Adipocyte (in vitro differentiated cells): ENCODE data around the gene DTNBP1.

Source experiments
- DNase-seq: peaks from one replicate; pipeline ENCODE4 v3.0.0-alpha.2; 2015; ENCODE audit warnings: low read depth
- H3K27me3 ChIP-seq: replicated peaks from 2 replicates; pipeline ENCODE4 v1.7.0; 2013; ENCODE audit warnings: mild to moderate bottlenecking, low read length, moderate library complexity; ENCODE audit not compliant: control insufficient read depth, insufficient read depth
- H3K36me3 ChIP-seq: 2 replicates; pipeline ENCODE4 v1.7.0; 2013; ENCODE audit warnings: low read length, mild to moderate bottlenecking, moderate library complexity; ENCODE audit not compliant: control insufficient read depth, insufficient read depth, severe bottlenecking
- H3K4me1 ChIP-seq: 2 replicates; pipeline ENCODE4 v1.7.0; 2013; ENCODE audit warnings: mild to moderate bottlenecking, low read length, moderate library complexity; ENCODE audit not compliant: control insufficient read depth, insufficient read depth
- H3K4me3 ChIP-seq: 2 replicates; pipeline ENCODE4 v1.7.0; 2013; ENCODE audit warnings: mild to moderate bottlenecking, low read length, moderate library complexity
- H3K9ac ChIP-seq: 2 replicates; pipeline ENCODE4 v1.7.0; 2013; ENCODE audit warnings: mild to moderate bottlenecking, low read length, moderate library complexity
- H3K9me3 ChIP-seq: 2 replicates; pipeline ENCODE4 v1.7.0; 2013; ENCODE audit warnings: mild to moderate bottlenecking, low read length, moderate library complexity; ENCODE audit not compliant: control insufficient read depth

The DTNBP1 gene

GRCh38 chr6:15622045-15622740 lies 40.6 kb downstream of the DTNBP1 start:
- Histone ChIP-seq H3K9ac (peak overlapping the region; percentile 56), H3K36me3 (peaks cover 8% of the 10 kb centered on the region), H3K9me3 (no peaks in the 10 kb centered on the region), H3K4me3 (no peak overlapping the region), H3K4me1 (peaks cover 30% of the 10 kb centered on the region), H3K27me3 (no peaks in the 10 kb centered on the region)
- DNase-seq = no peak

GRCh38 chr6:15621203-15622044 lies 41.4 kb downstream of the DTNBP1 start:
- no peak overlapping the region for H3K4me3 ChIP-seq
- no peaks in the 10 kb centered on the region for H3K9me3 ChIP-seq
- no peaks in the 10 kb centered on the region for H3K27me3 ChIP-seq
- H3K36me3 ChIP-seq = peaks cover 8% of the 10 kb centered on the region
- H3K9ac ChIP-seq = peak overlapping the region; percentile 56
- H3K4me1 ChIP-seq = peaks cover 25% of the 10 kb centered on the region
- DNase-seq = no peak

GRCh38 chr6:15620611-15621010 lies 42.2 kb downstream of the DTNBP1 start:
- Histone ChIP-seq H3K4me3 (no peak overlapping the region), H3K36me3 (peaks cover 6% of the 10 kb centered on the region), H3K9me3 (no peaks in the 10 kb centered on the region), H3K27me3 (no peaks in the 10 kb centered on the region), H3K4me1 (peaks cover 25% of the 10 kb centered on the region), H3K9ac (no peak overlapping the region)
- DNase-seq = no peak

- Histone ChIP-seq H3K36me3 (no peaks in the 10 kb centered on the region), H3K27me3 (no peaks in the 10 kb centered on the region), H3K9me3 (no peaks in the 10 kb centered on the region), H3K4me1 (peaks cover 25% of the 10 kb centered on the region), H3K4me3 (no peak overlapping the region), H3K9ac (no peak overlapping the region)
- no peak for DNase-seq
Observed at GRCh38 chr6:15619330-15619729, 43.5 kb downstream of the DTNBP1 start.

DNA sequence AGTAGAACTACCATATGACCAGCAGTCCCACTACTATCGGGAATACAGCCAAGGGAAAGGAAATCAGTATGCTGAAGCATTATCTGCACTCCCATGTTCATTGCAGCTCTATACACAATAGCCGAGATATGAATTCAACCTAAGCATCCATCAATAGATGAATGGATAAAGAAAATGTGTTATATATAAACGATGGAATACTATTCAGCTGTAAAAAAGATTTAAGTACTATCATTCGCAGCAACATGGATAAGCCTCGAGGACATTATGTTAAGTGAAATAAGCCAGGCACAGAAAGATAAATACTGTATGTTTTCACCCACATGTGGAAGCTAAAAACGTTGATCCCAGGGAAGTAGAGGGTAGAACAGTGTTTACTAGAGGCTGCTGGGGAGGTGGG lies 44.1 kb downstream of the DTNBP1 start:
- no peak overlapping the region for H3K4me3 ChIP-seq

GRCh38 chr6:15616261-15616660 lies 46.6 kb downstream of the DTNBP1 start:
- H3K4me3 ChIP-seq = no peak overlapping the region
- peaks cover 4% of the 10 kb centered on the region for H3K4me1 ChIP-seq
- H3K36me3 ChIP-seq = peaks cover 3% of the 10 kb centered on the region
- no peak overlapping the region for H3K9ac ChIP-seq
- peaks cover 1% of the 10 kb centered on the region for H3K9me3 ChIP-seq
- no peak for DNase-seq
- H3K27me3 ChIP-seq = no peaks in the 10 kb centered on the region

More for the DNA sequence above, 44.1 kb downstream of the DTNBP1 start:
- Histone ChIP-seq H3K4me1 (peaks cover 25% of the 10 kb centered on the region), H3K36me3 (no peaks in the 10 kb centered on the region), H3K9me3 (no peaks in the 10 kb centered on the region), H3K27me3 (no peaks in the 10 kb centered on the region), H3K9ac (no peak overlapping the region)
- no peak for DNase-seq

DNA sequence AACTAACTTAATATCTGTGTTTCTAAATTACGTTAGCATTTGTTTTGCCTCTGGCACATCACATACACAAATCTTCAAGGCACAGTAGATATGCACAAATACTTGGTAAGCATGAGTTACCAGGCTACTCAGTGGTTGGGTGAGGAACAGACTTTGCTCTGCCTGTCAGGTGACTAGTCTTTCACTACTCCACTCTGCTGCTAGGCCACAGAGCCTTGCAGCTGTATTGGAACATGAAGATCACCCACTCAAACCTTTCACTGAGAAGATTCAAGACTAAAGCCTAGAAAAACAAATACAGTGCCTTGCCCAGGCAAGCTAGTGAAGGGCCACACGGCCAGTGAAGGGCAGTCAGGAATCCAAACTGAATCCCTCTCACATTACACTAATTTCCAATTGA lies 47.0 kb downstream of the DTNBP1 start:
- H3K9me3 ChIP-seq = peaks cover 5% of the 10 kb centered on the region
- no peak overlapping the region for H3K9ac ChIP-seq
- DNase-seq = no peak

DNA sequence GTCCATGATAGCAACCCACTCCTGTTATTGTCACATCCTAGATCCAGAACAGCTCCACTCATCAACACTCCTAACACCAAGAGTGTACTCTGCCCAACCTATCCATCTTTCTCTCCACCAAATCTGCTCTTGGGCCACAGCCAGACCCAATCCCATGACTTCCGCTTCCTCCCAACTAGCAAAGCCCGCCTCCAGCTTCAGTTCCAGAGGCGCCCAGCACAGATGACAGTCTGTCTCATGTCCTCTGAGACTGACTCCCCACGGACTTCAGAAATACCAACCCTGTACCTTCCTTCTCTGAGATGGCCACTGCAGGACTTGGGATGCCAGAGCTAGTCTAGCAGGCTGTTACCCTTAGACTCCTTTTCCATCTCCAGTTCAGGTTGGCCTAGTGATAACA lies 48.6 kb downstream of the DTNBP1 start:
- no peak overlapping the region for H3K9ac ChIP-seq
- H3K36me3 ChIP-seq = peaks cover 10% of the 10 kb centered on the region
- no peaks in the 10 kb centered on the region for H3K4me1 ChIP-seq
- H3K27me3 ChIP-seq = no peaks in the 10 kb centered on the region
- H3K4me3 ChIP-seq = no peak overlapping the region
- no peak for DNase-seq
- peaks cover 5% of the 10 kb centered on the region for H3K9me3 ChIP-seq

More for the DNA sequence above, 47.0 kb downstream of the DTNBP1 start:
- no peaks in the 10 kb centered on the region for H3K27me3 ChIP-seq
- peaks cover 6% of the 10 kb centered on the region for H3K36me3 ChIP-seq
- H3K4me1 ChIP-seq = no peaks in the 10 kb centered on the region
- H3K4me3 ChIP-seq = no peak overlapping the region

DNA sequence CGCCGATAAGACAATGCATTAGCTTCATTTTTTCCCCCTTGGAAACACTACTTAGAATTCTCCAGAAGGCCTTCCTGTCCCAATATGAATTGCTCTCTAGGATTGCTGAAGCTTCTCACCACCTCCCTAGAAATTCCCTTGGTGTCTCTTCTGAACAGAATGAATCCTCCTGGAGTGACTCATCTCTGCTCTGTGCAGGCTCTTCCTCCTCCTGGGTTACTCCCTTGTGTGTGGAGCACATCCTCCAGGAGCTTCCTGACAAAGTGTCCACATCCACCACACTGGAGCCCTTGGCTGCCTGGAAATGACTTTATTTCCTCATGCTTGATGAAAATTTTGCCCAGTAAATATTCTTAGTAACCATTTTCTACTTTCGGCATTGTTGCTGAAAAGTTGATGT lies 54.4 kb downstream of the DTNBP1 start:
- Histone ChIP-seq H3K9ac (no peak overlapping the region), H3K4me1 (peaks cover 7% of the 10 kb centered on the region), H3K36me3 (peaks cover 10% of the 10 kb centered on the region), H3K4me3 (no peak overlapping the region), H3K27me3 (no peaks in the 10 kb centered on the region), H3K9me3 (peaks cover 5% of the 10 kb centered on the region)
- DNase-seq = peak; percentile 46

GRCh38 chr6:15607603-15608002 lies 55.2 kb downstream of the DTNBP1 start:
- Histone ChIP-seq H3K9ac (no peak overlapping the region), H3K36me3 (peaks cover 10% of the 10 kb centered on the region), H3K4me3 (no peak overlapping the region), H3K9me3 (peaks cover 5% of the 10 kb centered on the region), H3K4me1 (peaks cover 7% of the 10 kb centered on the region), H3K27me3 (no peaks in the 10 kb centered on the region)
- DNase-seq = no peak

GRCh38 chr6:15606347-15606746 lies 56.5 kb downstream of the DTNBP1 start:
- no peak for DNase-seq
- Histone ChIP-seq H3K9ac (no peak overlapping the region), H3K27me3 (no peaks in the 10 kb centered on the region), H3K9me3 (peaks cover 5% of the 10 kb centered on the region), H3K4me3 (no peak overlapping the region), H3K4me1 (peaks cover 7% of the 10 kb centered on the region), H3K36me3 (peaks cover 8% of the 10 kb centered on the region)
